ENCODE results near the gene SUN5. TPM values are rescaled to one million over a fixed set of nuclear protein-coding genes. Genes with fewer than 3 reads are reported as not detected.

Gene SUN5
- total RNA-seq, 1 donor, result not detected

DNA sequence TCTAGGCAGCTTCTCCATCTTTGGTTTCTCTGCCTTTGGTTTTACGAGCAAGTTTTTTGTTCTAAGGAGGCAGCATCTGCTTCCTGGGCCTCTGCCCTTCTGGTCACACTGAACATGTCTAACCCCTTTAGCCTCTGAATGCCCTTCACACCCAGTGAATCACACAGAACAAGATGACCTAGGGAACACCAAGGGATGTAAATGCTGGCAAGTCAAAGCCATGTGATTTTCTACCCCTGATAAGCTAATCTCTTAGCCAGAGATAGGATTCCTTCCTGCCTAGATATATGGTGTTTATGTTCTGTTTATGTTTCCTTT, 20.0 kb upstream of the SUN5 start:
- H3K4me3 ChIP-seq (ENCODE audit: low read depth, low read length), result no peak overlapping the region
- TF ChIP-seq, protein P1, sequence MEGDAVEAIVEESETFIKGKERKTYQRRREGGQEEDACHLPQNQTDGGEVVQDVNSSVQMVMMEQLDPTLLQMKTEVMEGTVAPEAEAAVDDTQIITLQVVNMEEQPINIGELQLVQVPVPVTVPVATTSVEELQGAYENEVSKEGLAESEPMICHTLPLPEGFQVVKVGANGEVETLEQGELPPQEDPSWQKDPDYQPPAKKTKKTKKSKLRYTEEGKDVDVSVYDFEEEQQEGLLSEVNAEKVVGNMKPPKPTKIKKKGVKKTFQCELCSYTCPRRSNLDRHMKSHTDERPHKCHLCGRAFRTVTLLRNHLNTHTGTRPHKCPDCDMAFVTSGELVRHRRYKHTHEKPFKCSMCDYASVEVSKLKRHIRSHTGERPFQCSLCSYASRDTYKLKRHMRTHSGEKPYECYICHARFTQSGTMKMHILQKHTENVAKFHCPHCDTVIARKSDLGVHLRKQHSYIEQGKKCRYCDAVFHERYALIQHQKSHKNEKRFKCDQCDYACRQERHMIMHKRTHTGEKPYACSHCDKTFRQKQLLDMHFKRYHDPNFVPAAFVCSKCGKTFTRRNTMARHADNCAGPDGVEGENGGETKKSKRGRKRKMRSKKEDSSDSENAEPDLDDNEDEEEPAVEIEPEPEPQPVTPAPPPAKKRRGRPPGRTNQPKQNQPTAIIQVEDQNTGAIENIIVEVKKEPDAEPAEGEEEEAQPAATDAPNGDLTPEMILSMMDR (IDR thresholded peaks at IDR 0.05; ENCODE audit: insufficient read depth, low read length), result no peak
- DNase-seq (ENCODE audit: low read depth), result no peak

- H3K4me3 ChIP-seq (ENCODE audit: low read depth, low read length), result no peak overlapping the region
- TF ChIP-seq, protein P1 (IDR thresholded peaks at IDR 0.05; ENCODE audit: insufficient read depth, low read length), result no peak
- no peak for DNase-seq (ENCODE audit: low read depth)
These were observed 19.4 kb upstream of the SUN5 start for GRCh38 chr20:33023439-33024242.

GRCh38 chr20:33022694-33023438, 18.6 kb upstream of the SUN5 start:
- H3K4me3 ChIP-seq (ENCODE audit: low read depth, low read length), result no peak overlapping the region
- DNase-seq (ENCODE audit: low read depth), result no peak
- TF ChIP-seq, protein P1 (IDR thresholded peaks at IDR 0.05; ENCODE audit: insufficient read depth, low read length), result no peak

- H3K4me3 ChIP-seq (ENCODE audit: low read depth, low read length), result no peak overlapping the region
- no peak for DNase-seq (ENCODE audit: low read depth)
These were observed 18.1 kb upstream of the SUN5 start for GRCh38 chr20:33022289-33022688.

DNA sequence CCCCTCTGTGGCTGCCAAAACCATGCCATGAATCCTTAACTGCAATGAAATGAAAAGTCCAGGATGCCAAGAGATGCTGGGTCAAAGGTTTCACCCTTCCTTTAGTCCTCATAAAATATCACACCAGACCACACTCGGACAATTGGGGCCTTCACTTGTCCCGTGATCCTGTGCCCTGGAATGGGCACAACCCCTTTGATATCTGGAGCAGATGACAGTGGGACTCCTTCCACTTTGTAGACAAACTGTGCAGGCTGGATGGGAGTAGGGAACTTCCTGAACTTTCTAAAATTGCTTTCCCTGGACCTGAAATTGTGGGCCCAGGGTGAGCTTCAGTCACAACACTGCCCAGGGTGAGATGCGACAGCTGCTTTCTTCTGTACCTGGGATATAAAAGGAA, 17.6 kb upstream of the SUN5 start:
- DNase-seq (ENCODE audit: low read depth), result no peak
- no peak overlapping the region for H3K4me3 ChIP-seq (ENCODE audit: low read depth, low read length)
- TF ChIP-seq, protein P1 (IDR thresholded peaks at IDR 0.05; ENCODE audit: insufficient read depth, low read length), result no peak

More at GRCh38 chr20:33022289-33022688, 18.1 kb upstream of the SUN5 start:
- TF ChIP-seq, protein P1 (IDR thresholded peaks at IDR 0.05; ENCODE audit: insufficient read depth, low read length), result no peak

DNA sequence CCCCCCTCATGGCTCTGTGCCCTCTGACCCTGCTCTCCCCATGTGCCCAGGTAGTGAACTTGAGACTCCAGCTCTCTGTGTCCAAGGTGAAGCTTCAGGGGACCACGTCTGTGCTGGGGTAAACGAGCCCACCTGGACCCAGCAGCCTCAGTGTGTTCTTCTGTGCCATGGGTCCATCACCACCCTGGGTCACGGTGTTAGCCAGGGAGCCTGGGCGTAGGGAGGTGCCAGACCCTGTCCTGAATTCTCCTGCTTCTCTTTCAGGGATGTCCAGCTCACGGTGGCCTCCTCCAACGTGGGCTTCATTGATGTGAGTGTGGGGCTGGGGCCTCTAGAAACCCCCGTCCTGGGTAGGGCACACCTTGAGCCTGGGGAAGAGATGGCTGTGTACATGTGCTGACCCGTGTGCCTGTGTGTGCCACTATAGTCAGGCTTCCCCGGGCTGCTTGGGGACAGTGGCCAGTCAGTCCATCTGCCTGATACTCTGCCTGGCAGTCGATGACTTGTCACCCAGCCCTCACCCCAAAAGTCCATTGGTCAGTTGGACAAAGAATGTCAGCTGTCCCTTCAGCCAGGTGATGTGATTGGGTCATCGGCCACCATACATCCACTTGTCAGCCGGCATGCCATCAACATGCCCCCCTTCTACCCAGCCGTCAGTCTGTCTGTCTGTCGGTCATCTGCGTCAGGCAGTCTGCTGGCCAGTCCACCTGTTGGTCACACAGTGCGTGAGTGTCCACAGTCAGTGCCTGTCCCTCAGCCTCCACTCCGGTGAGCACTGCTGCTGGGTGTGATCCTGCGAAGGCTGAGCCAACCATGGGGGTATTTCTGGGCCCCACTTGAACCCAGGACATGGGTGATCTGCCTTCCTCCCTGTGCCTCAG, 16.3 kb upstream of the SUN5 start:
- no peak for DNase-seq (ENCODE audit: low read depth)
- TF ChIP-seq, protein P1 (IDR thresholded peaks at IDR 0.05; ENCODE audit: insufficient read depth, low read length), result no peak
- H3K4me3 ChIP-seq (ENCODE audit: low read depth, low read length), result no peak overlapping the region
